ENCODE measurements around the gene CDC27.

CDC27 gene, protein sequence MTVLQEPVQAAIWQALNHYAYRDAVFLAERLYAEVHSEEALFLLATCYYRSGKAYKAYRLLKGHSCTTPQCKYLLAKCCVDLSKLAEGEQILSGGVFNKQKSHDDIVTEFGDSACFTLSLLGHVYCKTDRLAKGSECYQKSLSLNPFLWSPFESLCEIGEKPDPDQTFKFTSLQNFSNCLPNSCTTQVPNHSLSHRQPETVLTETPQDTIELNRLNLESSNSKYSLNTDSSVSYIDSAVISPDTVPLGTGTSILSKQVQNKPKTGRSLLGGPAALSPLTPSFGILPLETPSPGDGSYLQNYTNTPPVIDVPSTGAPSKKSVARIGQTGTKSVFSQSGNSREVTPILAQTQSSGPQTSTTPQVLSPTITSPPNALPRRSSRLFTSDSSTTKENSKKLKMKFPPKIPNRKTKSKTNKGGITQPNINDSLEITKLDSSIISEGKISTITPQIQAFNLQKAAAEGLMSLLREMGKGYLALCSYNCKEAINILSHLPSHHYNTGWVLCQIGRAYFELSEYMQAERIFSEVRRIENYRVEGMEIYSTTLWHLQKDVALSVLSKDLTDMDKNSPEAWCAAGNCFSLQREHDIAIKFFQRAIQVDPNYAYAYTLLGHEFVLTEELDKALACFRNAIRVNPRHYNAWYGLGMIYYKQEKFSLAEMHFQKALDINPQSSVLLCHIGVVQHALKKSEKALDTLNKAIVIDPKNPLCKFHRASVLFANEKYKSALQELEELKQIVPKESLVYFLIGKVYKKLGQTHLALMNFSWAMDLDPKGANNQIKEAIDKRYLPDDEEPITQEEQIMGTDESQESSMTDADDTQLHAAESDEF

DNA sequence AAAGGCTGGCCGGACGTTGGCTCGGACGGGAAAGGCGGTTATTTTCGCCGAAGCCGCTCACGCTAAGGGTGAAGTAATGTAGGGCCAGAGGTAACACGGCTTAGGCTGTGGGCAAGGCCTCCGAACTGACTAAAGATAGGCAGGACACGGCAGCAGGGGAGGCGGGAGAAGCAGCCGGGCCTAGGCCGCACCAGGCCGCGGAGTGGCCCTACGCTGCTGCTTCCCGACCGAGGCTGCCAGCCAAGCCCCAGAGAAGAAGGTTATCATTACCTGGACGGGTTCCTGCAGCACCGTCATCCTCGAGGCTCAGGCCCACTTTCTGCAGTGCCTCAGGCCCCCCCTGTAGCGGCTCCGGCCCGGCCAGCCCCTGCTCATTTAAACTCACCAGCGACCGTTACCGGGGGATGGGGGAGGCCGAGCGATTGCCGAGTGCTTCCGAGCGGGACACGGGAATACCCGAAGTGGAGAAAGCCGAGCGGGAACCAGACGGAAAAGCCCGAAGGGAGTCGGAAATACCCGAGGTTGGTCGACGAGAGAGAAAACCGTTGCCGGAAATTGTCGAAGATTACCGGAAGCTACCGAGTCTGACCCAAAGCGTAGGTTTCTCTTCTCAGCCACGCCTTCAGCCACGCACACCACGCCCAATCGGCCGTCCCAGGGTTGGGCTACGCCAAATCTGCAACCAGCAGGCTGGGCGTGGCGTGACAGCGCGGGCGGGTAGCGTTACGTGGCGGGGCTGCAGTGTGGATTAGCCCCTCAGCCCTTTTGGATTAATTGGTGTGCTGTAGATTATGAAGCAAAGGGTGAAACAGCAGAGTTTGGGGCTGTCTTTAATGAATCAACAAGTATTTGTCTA lies at the start of gene CDC27:
CDC27 (minus strand) TSS at position 420 of the 856 bp plus-strand sequence; CDS start at position 297, 123 bp downstream.
- peak; percentile 95 for DNase-seq (ENCODE audit: low read depth)
- H3K4me3 ChIP-seq (ENCODE audit: low read length): peak within 1 kb of the TSS; percentile 87
- TF ChIP-seq, protein P1, sequence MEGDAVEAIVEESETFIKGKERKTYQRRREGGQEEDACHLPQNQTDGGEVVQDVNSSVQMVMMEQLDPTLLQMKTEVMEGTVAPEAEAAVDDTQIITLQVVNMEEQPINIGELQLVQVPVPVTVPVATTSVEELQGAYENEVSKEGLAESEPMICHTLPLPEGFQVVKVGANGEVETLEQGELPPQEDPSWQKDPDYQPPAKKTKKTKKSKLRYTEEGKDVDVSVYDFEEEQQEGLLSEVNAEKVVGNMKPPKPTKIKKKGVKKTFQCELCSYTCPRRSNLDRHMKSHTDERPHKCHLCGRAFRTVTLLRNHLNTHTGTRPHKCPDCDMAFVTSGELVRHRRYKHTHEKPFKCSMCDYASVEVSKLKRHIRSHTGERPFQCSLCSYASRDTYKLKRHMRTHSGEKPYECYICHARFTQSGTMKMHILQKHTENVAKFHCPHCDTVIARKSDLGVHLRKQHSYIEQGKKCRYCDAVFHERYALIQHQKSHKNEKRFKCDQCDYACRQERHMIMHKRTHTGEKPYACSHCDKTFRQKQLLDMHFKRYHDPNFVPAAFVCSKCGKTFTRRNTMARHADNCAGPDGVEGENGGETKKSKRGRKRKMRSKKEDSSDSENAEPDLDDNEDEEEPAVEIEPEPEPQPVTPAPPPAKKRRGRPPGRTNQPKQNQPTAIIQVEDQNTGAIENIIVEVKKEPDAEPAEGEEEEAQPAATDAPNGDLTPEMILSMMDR (conservative IDR thresholded peaks at IDR 0.05; ENCODE audit: low read length): no peak

DNA sequence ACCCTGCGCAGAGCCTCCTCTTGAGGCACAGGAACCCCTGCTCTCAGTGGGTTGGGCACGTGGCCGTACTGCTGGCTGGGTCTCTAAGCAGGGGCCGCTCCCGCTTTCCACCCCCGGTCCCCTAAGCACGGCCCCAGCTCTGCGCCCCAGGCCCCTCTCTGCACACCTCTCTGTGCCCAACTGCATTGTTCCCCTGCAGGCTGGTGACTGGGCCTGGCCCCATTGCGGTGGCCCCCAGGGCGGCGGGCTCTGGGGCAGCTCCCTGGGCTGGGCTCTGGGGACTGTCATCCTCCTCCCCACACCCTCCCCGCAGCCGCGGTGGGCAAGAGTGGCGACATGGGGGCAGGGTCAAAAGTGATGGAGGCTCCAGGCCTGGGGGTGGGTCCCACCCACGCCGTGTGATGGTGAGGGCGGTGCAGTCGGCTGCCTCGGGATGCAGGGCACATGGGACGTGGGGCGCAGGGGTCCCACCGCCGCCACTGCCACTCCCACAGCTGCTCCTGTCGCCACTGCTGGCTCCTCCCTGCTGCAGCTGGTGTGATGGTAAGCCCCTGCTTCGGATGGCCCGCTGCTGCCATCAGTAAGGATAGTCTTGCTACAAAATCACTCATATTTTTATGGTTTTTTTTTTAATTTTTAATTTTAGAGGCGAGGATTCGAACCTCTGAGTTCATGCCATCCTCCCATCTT lies 49.4 kb upstream of the CDC27 start:
- no peak for DNase-seq (ENCODE audit: low read depth)
- H3K4me3 ChIP-seq (ENCODE audit: low read length): no peak overlapping the region
- TF ChIP-seq, protein P1 (conservative IDR thresholded peaks at IDR 0.05; ENCODE audit: low read length): no peak

DNA sequence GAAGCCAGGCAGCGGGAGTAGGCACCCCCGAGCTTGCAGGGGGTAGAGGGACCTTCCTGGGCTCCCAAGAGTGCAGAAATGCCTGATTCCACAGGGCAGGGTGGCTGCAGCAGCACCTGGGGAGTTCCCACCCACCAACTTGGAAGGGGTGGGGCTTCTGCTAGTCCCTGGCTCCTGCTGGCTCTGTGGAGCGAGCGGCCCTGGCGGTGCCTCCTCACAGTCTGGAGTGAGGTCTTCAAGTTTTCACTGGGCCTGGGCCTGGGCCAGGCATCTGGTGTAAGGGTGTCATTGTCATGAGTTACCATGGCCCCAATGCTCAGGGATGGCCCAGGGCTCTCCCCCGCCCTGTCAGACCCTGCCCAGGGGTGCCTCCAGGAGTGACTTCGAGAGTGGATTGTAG lies 48.7 kb upstream of the CDC27 start:
- no peak overlapping the region for H3K4me3 ChIP-seq (ENCODE audit: low read length)
- TF ChIP-seq, protein P1 (conservative IDR thresholded peaks at IDR 0.05; ENCODE audit: low read length): no peak
- DNase-seq (ENCODE audit: low read depth): no peak

DNA sequence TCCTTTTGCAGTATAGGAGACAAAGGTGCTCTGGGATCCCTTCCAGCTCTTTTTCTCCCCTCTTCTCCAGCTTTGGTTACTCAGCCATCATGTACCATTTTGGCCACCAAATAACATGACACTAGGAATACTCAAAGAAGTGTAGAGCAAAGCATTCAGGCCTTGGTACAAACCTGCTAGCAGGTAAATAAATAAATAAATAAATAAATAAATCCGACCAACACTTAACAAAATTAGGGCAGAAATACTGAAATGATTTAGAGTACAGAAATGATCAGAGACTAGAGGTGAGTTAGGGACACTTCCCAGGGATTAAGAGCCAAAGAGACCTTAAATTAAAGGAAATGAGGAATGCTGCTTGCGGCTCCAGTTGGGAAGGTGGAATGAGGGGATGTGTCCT lies 46.8 kb upstream of the CDC27 start:
- H3K4me3 ChIP-seq (ENCODE audit: low read length): no peak overlapping the region
- no peak for DNase-seq (ENCODE audit: low read depth)
- TF ChIP-seq, protein P1 (conservative IDR thresholded peaks at IDR 0.05; ENCODE audit: low read length): no peak

DNA sequence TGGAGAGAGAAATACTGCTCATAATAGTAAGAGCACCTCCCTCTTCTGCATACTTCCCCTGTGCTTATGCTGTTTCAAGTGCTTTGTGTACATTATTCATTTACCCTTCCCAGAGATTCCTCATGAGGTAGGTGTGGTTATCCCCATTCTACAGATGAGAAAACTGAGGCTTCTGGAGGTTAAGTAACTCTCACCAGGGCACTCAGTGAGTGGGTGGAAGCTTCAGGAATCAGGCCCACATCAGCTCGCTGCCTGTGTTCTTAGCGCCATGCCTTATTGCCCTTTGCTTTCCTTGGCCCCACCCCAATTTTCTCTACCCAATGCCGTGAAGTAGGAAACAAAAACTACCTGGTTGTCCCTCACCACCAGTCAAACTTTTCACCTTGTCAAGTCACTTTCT lies 46.4 kb upstream of the CDC27 start:
- no peak overlapping the region for H3K4me3 ChIP-seq (ENCODE audit: low read length)
- no peak for DNase-seq (ENCODE audit: low read depth)

DNA sequence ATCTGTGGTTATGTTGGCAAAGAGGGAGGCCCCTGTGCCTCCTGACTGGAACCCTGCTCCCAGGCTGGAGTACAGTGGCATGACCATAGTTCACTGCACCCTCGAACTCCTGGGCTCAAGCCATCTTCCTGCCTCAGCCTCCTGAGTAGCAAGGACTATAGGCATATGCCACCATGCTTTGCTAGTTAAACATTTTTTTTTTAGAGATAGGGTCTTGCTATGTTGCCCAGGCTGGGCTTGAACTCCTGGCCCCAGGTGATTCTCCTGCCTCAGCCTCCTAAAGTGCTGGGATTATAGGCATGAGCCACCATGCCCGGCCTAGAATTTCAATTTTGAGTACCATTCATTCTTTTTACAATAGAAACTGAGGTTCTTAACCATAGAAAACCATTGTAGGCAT lies 43.4 kb upstream of the CDC27 start:
- no peak for DNase-seq (ENCODE audit: low read depth)
- no peak overlapping the region for H3K4me3 ChIP-seq (ENCODE audit: low read length)
- TF ChIP-seq, protein P1 (conservative IDR thresholded peaks at IDR 0.05; ENCODE audit: low read length): no peak

More for the DNA sequence above, 46.4 kb upstream of the CDC27 start:
- TF ChIP-seq, protein P1 (conservative IDR thresholded peaks at IDR 0.05; ENCODE audit: low read length): no peak
